HG03280 (cell line): Measurements from ENCODE around the gene HMCN2.

Source experiments
- ATAC-seq: cut with Tn5 transposase; IDR thresholded peaks from one replicate; pipeline ENCODE4 v1.9.1; 2021; ENCODE audit warnings: mild to moderate bottlenecking, moderate library complexity; ENCODE audit not compliant: unreplicated experiment

HMCN2 gene

DNA sequence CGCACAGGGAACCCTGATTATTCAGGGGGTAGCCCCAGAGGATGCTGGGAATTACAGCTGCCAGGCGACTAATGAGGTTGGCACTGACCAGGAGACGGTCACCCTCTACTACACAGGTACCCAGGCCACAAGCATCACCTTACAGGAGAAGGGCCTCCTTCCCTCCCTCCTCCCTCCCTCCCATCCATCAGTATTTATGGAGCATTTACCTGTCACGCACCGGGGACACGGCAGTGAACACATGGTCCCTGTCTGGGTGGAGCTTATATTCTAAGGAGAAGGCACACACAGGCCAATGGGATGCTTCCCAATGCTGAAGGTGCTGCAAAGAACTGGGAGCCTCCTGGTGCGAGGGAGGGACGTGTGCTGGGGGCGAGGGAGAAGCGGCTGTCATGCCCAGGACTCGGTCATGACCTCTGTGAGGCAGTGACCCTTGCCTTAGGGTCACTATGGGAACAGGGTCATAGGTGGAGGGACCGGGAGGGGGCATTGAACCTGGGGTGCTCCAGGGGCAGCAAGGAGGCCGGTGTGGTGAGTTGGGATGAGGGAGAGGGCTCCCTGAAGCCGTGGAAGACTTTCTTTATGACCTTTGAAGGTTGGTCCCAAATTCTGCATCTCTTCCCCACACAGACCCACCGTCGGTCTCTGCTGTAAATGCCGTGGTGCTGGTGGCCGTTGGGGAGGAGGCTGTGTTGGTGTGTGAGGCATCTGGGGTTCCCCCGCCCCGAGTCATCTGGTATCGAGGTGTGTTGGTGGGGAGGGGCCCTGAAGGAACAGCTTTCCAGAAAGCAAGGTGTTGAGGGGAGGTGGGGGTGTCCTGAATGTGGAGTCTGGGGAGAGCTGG, 41.5 kb downstream of the HMCN2 start:
- ATAC-seq = no peak

DNA sequence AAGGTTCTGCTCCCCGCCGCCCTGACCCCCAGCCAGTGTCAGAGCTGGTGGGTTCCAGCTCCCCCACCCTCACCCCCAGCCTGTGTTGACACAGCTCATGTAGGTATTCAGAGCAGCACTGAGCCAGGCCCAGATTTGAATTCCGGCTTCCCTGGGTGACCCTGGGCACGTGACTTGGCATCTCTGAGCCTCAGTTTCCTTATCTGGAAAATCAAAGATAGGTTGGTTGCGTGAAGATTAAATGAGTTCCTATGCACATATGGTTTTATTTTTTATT, 42.0 kb downstream of the HMCN2 start:
- no peak for ATAC-seq

DNA sequence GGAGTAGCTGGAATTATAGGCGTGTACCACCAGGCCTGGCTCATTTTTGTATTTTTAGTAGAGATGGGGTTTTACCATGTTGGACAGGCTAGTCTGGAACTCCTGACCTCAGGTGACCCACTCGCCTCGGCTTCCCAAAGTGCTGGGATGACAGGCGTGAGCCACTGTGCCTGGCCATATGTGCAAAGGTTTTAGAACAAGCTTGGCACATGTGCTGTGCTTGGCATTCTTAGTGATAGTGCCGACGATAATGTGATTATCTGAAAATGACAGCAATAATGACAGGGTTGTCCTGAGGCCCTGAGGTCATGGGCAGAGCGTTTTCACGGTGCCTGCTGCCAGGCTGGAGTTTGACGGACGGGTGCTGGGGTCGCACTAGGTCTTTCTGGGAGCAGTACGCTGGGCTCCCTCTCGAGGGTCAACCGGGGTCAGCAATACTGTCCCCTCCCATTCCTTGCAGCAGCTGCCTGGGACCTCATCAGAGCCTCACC, 42.6 kb downstream of the HMCN2 start:
- ATAC-seq = no peak

DNA sequence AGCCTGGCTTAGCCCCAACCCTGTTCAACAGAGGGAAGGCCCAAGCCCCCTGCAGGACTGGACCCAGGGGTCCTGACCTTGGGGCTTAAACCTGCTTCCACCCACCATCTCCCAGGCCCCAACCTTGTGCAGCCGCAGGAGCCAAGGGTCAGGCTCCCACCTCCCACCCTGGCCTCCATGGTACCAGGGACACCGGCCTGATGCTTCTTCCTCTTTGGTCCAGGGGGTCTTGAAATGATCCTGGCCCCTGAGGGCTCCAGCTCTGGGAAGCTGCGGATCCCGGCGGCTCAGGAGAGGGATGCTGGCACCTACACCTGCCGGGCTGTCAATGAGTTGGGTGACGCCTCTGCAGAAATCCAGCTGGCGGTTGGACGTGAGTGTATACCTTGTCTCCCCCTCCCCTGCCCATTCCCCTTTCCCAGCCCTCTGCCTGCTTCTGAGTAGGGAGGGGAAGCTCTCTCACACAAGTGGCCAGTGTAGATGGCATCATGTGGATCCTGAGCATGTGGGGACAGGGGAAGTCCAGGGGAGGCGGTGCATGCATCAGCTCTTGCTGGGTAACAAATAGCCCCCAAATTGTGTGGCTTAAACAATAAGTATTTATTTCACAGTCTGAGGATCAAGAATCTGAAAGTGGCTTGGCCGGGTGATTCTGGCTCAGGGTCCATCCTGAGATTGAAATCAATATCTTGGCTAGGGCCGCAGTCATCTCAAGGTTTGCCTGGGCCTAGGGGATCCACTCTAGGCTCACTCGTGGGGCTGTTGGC, 44.3 kb downstream of the HMCN2 start:
- no peak for ATAC-seq

DNA sequence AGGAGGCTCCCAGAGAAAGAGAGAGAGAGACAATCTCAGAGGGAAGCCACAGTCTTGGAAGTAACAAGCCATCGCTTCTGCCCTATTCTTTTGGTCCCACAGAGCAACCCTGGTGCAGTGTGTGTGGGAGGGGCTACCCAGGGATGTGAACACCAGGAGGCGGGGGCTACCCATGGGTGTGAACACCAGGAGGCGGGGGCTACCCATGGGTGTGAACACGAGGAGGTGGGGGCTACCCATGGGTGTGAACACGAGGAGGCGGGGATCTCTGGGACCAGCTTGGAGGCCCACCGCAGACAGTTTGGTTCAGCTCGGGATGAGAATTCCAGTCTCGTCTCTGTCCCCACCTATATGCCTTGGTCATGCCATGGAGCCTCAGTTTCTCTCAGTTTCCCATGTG, 44.9 kb downstream of the HMCN2 start:
- no peak for ATAC-seq

DNA sequence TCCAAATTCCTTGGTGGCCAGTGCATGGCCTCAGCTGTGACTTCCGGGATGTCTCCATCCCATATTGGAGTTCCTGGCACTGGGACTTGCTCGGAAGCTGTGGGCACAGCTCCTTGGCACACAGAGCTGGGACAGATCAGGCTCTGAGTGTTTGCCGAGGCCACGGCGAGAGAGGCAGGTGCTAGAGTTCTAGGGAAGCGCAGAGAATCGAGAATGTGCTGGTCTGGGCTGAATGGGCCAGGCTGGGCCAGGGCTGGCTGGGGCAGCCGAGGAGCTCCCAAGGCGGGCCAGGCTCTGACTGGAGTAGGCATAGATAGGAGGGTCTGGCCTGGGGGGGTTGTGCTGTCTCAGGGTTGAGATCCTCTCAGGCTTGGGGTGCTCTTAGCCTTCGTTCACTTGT, 45.4 kb downstream of the HMCN2 start:
- ATAC-seq = no peak

DNA sequence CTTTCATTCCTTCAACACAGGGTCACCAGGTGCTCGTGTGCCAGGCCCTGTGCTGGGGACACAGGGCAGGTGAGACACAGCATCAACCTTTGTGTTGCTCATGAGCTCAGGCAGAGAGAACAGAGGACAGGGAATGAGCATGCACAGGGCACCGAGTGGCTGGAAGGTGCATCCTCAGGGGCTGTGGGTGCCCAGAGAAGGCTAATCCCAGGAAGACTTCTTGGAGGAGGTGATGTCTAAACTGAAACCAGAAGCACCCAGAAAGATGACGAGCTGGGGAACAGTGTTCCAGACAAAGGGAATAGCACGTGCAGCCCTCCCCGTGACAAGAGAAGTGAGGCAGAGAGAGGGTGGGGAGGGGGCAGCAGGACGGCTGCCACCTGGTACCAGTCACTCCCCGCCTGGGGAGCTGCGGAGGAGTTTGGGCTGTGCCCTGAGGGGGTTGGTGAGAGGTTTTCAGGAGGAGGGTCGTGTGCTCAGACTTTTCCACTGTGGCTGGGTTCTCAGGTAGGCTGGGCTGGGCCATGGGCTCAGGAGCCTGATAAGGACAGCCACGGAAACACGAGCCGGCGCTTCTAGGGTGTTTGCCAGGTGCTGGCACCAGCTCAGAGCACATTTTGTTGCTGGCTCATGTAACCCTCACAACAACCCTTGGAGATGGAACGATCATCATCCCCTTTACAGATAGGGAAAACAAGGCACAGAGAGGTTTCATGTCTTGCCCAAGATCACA, 46.0 kb downstream of the HMCN2 start:
- no peak for ATAC-seq

DNA sequence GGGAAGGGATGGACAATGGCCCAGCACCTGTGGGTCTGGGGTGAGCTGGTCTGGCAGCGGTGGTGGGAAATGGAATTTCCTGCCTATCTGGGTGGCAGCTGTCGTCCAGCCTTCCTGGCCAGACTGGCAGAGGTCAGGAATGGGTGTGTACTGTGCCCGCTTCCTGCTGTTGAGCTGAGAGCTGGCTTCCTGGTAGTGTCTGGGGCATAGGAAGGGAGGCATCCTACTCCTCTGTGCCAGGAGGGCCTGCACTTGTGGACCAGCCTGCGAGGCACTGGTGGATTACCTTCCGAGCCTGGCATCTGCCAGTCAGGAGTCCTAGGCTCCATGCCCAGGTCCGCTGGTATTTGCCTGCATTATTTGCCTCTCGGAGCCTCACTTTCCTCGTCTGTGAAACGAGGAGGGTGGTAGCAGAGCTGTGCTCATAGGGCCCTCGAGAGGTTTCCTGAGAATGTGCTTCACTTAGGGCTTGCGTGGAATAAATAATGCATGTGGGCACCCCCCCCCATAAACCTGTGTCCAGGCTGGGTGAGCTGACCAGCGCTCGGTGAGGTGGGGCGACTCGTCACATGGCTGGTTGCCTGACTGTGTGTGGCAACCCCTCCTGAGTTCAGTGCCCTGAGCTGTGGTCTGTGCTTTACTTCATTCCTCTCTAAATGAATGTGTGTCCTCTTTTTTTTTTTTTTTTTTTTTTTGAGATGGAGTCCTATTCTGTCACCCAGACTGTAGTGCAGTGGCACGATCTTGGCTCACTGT, 47.7 kb downstream of the HMCN2 start:
- no peak for ATAC-seq

DNA sequence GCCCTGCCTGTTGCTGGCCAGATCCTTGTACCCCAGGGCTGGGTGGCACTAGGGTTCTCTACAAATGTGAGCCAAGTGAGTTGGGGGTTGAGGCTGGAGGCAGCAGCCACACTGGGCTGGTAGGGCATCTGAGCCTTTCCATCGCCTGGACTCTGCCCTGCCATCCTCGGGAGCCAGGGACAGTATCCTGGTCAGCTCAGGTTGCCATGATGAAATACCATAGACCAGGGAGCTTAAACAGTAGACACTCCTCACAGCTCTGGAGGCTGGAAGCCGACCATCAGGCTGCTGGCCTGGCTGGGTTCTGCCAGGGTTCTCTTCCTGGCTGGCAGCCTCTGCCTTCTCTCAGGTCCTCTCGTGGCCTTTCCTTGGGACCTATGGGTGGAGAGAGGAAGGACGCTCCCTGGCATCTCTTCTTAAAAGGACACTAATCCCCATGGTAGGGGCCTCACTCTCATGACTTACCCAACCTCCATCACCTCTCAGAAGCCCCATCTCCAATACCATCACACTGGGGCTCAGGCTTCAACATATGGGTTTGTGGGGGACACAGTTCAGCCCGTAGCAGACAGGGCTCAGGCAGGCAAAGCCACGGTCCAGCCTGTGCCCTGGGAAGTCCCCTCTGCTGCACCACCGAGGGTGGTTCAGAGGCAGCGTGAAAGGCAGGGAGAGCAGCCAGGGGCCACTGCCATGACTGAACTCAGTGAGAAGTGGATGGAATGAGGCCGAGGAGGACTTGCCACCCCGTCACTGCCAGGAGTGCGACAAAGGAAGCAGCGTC, 50.1 kb downstream of the HMCN2 start:
- ATAC-seq = no peak

DNA sequence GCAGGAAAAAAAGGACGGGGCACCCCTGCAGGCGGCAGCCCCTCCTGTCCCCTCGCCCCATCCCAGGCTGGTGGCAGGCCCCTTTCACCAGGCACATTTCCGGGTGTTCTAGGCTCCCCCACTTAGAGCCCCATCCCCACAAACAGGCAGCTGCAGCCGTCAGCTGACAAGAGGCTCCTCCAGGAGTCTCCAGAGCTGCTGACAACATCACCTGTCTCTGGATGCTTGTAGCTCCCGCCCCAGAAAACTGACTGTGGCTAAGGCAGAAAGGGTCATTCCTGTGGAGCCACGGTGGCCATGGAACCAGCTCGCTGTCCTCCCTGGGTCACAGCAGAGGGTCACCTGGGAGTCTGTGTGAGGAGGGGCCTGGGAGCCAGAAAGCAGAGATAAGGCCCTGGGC, 50.9 kb downstream of the HMCN2 start:
- ATAC-seq = no peak

DNA sequence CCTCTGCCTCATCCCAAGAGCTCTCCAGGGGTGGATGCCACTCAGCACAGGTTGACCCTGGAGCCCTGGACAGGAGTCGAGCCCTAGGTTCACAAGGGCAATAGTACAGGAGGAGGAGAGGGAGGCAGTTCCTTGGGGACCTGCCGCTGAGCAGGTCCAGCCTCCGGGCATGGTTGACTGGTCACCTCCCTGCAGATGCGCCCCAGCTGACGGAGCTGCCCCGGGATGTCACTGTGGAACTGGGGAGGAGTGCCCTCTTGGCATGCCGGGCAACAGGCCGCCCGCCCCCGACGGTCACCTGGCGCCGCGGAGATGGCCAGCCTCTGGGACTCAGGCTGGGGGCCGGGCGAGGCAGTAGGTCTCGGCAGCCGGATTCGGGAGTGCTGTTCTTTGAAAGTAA, 53.7 kb downstream of the HMCN2 start:
- no peak for ATAC-seq

DNA sequence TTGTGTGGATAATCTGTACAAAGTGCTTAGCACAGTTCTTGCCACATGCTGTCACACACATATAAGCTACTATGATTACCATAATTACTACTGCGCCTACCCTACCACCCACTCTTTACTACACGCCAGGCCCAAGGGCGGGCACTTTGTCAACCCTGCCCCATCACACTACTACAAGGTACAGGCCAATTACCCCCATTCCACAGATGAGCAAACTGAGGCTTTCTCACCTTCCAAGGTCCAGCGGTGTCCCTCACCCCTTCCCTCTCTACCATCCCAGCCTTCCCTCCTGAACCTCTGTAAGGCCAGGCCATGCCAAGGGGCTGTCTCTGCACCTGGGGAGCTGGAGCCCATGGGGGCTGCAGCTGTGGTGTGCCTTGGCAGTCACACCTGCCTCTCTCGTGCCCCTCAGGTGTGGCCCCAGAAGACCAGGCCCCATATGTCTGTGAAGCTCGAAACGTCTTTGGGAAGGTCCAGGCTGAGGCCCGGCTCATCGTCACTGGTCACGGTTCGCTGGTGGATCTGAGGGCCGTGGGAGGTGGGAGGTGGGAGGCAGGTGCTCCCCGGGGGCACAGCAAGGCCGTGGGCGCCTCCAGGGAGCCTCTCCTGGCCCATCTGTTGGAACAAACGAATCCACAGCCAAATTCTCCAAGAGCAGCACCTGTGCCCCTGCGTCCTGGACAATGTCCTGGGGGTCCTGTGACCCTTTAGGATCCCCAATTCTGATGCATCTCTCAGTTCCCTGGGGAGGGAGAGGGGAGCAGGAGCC, 54.6 kb downstream of the HMCN2 start:
- no peak for ATAC-seq

DNA sequence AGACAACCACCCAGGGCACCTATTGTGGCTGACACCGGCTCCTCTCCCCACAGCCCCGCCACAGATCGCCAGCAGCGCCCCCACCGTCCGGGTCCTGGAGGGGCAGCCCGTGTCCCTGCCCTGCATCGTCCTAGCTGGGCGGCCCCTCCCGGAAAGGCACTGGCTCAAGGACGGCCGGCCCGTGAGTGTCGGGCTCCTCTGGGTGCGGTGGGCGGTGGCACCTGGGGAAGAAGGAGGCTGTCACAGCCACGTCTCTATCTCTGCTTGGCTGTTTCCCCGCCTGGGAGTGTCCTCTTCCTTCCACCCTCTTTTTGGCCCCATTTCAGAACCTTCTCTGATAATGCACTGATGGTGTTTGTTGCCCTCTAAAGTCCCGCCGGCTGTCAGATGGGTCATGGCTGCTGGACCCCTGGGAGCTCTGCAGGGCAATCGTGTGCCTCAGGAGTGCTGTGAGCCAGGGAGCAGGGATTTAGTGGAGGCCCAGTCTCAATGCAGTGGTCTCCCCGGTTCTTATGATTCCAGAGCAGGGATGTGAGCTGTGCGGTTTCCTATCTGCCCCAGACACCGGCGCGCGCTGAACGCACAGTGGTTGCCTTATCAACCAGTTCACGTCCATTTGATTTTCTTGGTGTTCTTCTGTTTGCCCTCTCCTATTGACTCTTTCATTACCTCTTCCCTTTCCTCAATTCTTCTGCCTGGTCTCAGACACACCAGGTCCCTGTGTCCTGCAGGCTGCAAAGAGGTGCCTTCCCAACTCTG, 55.3 kb downstream of the HMCN2 start:
- ATAC-seq = no peak

DNA sequence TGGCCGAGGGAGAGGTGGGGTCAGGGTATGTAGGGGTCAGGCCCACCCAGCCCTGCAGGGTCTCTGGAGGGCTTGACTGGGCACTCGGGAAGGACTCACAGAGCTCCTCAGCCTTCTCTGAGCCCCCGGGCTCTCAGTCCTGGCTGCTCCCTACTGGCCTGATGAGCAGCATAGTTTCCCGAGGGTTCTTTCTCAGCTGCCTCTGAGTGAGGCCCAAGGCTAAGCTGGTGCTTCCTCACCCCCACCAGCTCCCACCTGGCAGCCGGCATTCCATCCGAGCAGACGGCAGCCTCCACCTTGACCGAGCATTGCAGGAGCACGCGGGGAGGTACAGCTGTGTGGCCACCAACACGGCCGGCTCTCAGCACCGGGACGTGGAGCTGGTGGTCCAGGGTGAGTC, 56.0 kb downstream of the HMCN2 start:
- no peak for ATAC-seq

DNA sequence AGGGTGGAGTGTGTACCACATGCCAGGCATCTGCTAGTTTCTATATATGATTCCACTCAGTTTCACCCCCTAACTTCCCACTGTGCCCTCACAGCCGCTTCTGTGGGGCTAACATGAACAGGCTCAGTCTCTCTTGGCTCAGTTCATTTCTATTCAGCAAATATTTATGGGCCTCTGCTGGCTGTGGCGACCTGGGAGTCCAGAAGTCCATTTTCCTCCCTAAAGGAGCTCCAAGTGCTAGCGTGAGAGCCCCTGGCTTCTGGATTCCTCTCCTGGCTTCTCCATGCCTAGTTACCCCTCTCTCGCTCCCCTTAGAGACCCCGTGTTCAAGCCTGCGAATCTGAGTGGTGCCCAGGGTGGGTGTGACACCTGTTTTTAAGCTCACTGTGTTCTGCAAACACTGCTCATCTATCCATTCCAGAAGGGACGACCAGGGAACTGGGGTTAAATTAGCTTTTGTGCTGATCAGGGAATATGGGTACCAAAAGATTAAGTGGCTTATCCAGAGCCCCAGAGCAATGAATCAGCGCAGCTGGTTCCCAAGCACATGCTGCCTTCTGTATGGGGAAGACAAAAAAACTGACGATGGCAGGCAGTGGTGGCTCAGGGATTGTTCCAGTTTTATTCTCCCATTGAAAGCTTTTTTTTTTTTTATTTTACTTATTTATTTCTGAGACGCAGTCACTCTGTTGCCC, 57.6 kb downstream of the HMCN2 start:
- no peak for ATAC-seq

DNA sequence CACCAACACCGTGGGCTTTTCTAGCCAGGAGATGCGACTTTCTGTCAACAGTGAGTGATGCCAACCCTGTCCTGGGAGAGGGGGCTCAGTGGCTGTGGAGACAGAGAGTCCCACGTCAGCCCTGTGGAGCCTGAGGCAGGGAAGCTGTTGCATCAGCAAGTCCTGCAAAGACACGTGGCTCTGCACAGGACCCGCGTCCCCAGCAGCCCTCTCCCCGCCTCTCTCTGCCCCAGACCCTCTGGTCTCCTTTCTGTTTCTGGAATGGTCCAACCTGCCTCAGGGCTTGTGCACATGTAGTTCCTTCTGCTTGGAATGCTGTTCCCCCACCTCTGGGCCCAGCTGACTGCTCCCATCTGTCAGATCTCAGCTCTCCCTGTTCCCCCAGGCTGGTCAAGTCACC, 60.4 kb downstream of the HMCN2 start:
- ATAC-seq = no peak

DNA sequence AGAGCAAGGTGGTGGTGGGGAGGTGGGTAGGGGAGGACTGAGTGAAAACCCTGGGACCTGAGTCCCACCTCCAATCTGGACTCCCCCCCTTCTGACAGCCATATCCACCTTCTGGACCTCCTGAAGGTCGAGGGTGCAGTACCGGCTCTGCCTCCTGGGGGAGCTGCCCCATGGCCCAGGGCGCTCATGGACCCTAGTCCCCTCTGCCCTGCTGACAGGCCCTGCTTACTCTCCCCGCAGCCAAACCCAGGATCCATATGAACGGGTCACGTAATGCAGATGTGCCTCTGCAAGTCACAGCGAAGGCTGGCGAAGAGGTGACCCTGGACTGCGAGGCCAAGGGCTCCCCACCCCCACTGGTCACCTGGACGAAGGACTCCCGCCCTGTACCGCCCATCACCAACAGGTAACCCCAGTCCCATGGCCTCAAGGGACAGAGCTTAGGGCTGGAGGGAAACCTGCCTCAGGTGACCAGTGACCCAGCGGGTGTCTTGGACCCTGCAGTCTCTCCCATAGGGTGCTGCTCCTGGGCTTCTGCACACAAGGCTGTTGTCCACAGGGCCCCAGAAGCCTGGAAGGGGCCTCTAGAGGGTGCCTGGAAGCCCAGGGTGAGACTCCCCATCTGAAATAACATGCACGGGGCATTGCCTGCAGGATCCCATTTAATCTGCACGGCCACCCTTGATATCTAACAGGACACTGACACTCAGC, 61.7 kb downstream of the HMCN2 start:
- ATAC-seq = no peak
